ENCODE measurements around the gene NT5C.
A peak's percentile ranks its signal among the peaks of the same experiment; 100 is the strongest.

The NT5C gene

DNA sequence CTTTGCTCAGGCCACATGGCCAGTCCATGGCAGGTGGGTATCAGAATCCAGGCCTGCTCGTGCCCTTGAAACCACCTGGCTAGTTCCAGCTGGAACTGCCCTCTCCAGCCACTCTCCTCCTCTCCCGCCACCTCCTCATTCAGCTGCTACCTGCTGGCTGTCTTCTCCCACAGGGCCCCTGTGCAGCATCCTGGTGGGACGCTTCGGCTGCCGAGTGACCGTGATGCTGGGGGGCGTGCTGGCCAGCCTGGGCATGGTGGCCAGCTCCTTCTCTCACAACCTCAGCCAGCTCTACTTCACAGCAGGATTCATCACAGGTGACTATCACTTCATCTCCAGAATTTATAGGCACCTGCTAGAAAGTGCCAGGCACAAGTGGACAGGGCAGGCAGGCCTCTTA, 33.7 kb downstream of the NT5C start:
- H3K4me3 ChIP-seq (ENCODE audit: low read length) = no peak overlapping the region
- H3K9me3 ChIP-seq (ENCODE audit: control insufficient read depth, low read depth, low read length) = no peaks in the 10 kb centered on the region
- H3K9ac ChIP-seq (ENCODE audit: low read length) = no peak overlapping the region
- H3K27me3 ChIP-seq (ENCODE audit: control insufficient read depth, insufficient read depth, low read length) = no peaks in the 10 kb centered on the region
- H3K4me1 ChIP-seq (ENCODE audit: control insufficient read depth, low read depth, low read length) = no peaks in the 10 kb centered on the region
- no peak overlapping the region for H3K27ac ChIP-seq (ENCODE audit: low read length)
- peaks cover 7% of the 10 kb centered on the region for H3K36me3 ChIP-seq (ENCODE audit: control insufficient read depth, low read depth, low read length)

- Histone ChIP-seq H3K4me3 (ENCODE audit: low read length) (no peak overlapping the region), H3K27me3 (ENCODE audit: control insufficient read depth, insufficient read depth, low read length) (no peaks in the 10 kb centered on the region), H3K9me3 (ENCODE audit: control insufficient read depth, low read depth, low read length) (no peaks in the 10 kb centered on the region), H3K27ac (ENCODE audit: low read length) (no peak overlapping the region), H3K36me3 (ENCODE audit: control insufficient read depth, low read depth, low read length) (peaks cover 7% of the 10 kb centered on the region), H3K9ac (ENCODE audit: low read length) (no peak overlapping the region), H3K4me1 (ENCODE audit: control insufficient read depth, low read depth, low read length) (no peaks in the 10 kb centered on the region)
Measured at GRCh38 chr17:75096082-75096625, 35.4 kb downstream of the NT5C start.

DNA sequence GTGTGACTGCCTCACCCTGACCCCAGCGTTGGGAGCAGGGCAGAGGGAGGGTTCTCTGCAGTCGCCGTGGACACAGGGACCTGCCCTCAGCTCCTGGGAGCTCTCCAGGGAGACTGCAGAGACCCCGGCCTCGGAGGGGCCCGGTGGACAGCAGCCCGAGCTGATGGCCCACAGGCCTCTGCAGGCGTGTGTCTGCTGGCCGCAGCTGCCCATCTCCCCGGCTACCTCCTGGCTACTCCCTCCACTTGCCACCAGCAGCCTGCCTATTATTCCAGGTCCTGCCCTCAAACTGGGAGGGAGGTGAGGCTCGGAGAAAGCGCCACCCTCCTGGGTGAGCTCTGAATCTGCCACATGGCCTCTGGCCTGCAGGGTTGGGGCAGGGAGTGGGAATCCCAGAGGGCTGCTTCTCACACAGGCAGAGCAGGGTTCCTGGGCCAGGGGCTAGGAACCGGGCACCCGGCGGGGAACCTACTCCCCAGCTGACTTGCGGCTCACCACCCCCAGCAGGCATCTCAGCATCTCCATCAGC, 36.6 kb downstream of the NT5C start:
- no peak overlapping the region for H3K9ac ChIP-seq (ENCODE audit: low read length)
- no peaks in the 10 kb centered on the region for H3K27me3 ChIP-seq (ENCODE audit: control insufficient read depth, insufficient read depth, low read length)
- peaks cover 3% of the 10 kb centered on the region for H3K4me1 ChIP-seq (ENCODE audit: control insufficient read depth, low read depth, low read length)
- H3K27ac ChIP-seq (ENCODE audit: low read length) = no peak overlapping the region
- no peak overlapping the region for H3K4me3 ChIP-seq (ENCODE audit: low read length)
- peaks cover under 1% of the 10 kb centered on the region for H3K36me3 ChIP-seq (ENCODE audit: control insufficient read depth, low read depth, low read length)
- no peaks in the 10 kb centered on the region for H3K9me3 ChIP-seq (ENCODE audit: control insufficient read depth, low read depth, low read length)

DNA sequence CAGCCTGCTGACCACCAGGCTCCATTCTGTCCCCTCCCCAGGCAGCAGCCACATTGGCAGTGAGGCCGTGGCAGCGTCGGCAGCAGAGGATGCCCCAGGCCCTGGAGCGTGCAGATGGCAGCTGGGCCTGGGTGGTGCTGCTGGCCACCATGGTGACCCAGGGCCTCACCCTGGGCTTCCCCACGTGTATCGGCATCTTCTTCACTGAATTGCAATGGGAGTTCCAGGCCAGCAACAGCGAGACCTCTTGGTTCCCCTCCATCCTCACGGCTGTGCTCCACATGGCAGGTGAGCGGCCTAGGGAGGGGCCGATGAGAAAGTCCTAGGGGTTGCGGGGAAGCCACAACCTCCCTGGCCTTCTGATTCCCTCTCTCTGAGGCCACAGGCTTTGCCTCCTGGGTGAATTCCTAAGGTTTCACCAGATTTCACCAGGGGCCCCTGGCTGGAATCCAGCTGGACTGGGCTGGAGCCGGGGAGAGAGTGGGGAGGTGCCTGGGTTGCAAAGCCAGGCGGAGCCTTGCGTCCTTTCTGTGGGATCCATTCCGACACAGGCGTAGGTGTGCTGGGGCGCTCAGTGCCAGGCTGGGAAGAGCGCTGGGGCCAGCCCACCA, 37.9 kb downstream of the NT5C start:
- H3K9me3 ChIP-seq (ENCODE audit: control insufficient read depth, low read depth, low read length) = no peaks in the 10 kb centered on the region
- no peaks in the 10 kb centered on the region for H3K36me3 ChIP-seq (ENCODE audit: control insufficient read depth, low read depth, low read length)
- no peak overlapping the region for H3K4me3 ChIP-seq (ENCODE audit: low read length)
- no peak overlapping the region for H3K27ac ChIP-seq (ENCODE audit: low read length)
- H3K27me3 ChIP-seq (ENCODE audit: control insufficient read depth, insufficient read depth, low read length) = no peaks in the 10 kb centered on the region
- no peak overlapping the region for H3K9ac ChIP-seq (ENCODE audit: low read length)
- H3K4me1 ChIP-seq (ENCODE audit: control insufficient read depth, low read depth, low read length) = peaks cover 8% of the 10 kb centered on the region

DNA sequence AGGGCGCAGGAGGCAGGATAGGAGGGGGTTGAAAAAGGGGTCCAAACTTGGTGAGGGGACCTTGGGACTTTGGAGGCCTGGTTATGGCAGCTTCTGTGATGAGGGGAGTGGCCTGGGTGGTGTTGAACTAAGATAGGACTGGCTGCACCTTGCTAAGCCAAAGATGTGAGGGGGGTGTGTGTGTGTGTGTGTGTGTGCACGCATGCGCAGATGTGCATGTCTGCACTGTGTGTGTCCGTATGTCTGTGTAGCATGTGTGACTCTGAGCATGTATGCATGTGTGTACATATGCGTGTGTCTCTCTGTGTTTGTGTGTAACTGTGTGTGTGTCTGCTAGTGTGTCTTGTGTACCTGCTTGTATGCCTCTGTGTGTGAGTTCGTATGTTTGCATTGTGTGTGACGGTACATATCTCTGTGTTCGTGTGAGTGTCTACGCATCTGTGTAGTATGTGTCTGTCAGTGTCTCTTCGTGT, 39.7 kb downstream of the NT5C start:
- H3K27ac ChIP-seq (ENCODE audit: low read length) = no peak overlapping the region
- H3K36me3 ChIP-seq (ENCODE audit: control insufficient read depth, low read depth, low read length) = no peaks in the 10 kb centered on the region
- H3K4me1 ChIP-seq (ENCODE audit: control insufficient read depth, low read depth, low read length) = peaks cover 12% of the 10 kb centered on the region
- no peaks in the 10 kb centered on the region for H3K27me3 ChIP-seq (ENCODE audit: control insufficient read depth, insufficient read depth, low read length)
- no peak overlapping the region for H3K9ac ChIP-seq (ENCODE audit: low read length)
- no peaks in the 10 kb centered on the region for H3K9me3 ChIP-seq (ENCODE audit: control insufficient read depth, low read depth, low read length)
- H3K4me3 ChIP-seq (ENCODE audit: low read length) = no peak overlapping the region

DNA sequence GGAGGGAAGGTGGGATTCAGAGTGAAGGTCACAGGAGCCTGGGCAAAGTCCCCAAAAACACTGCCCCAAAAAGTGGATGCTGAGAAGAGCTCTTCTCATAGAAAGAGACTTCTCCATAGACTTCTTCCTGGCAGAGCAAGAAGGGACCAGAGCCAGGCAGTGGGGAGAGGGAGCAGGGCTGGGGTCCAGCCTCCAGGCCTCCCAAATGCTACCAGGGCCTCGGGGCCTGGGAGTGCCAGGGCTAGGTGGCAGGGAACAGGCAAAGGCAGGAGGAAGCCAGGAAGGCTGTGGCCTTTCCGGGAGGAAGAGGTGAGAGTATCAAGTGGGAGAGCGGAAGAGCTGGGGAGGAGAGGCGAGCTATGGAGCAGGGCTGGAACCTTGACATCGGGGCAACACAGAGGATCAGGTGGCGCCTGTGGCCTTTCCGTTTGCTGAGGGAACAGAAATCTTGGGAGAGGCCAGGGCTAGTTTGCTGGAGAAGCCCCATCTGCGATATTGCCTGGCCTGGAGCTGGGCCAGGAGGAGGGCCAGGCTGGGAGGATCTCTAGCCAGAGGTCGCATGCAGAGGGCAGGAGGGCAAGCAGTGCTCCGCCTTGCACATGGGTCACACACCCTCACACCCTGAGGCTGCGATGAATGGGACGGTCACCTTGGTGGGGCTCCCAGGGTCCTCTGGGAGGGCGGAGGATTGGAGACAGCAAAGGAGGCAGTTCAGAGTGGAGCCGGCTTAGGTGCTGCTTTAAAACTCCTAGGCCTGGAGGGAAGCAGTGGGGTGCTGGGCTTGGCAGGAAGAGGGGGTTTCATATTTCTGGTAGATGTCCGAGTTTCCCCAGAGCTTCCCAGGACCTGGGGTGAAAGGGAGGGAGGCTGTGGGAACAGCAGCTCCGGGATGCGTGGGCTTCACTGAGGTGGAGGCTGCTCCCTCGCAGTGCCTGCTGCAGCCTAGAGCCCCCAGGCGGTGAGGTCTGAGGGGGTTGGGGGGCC, 40.4 kb downstream of the NT5C start:
- H3K36me3 ChIP-seq (ENCODE audit: control insufficient read depth, low read depth, low read length) = no peaks in the 10 kb centered on the region
- no peak overlapping the region for H3K27ac ChIP-seq (ENCODE audit: low read length)
- H3K4me1 ChIP-seq (ENCODE audit: control insufficient read depth, low read depth, low read length) = peaks cover 12% of the 10 kb centered on the region
- no peaks in the 10 kb centered on the region for H3K27me3 ChIP-seq (ENCODE audit: control insufficient read depth, insufficient read depth, low read length)
- H3K9ac ChIP-seq (ENCODE audit: low read length) = no peak overlapping the region
- no peaks in the 10 kb centered on the region for H3K9me3 ChIP-seq (ENCODE audit: control insufficient read depth, low read depth, low read length)
- H3K4me3 ChIP-seq (ENCODE audit: low read length) = no peak overlapping the region

GRCh38 chr17:75088465-75089417, 42.8 kb downstream of the NT5C start:
- Histone ChIP-seq H3K36me3 (ENCODE audit: control insufficient read depth, low read depth, low read length) (no peaks in the 10 kb centered on the region), H3K4me1 (ENCODE audit: control insufficient read depth, low read depth, low read length) (peaks cover 12% of the 10 kb centered on the region), H3K27me3 (ENCODE audit: control insufficient read depth, insufficient read depth, low read length) (no peaks in the 10 kb centered on the region), H3K9me3 (ENCODE audit: control insufficient read depth, low read depth, low read length) (no peaks in the 10 kb centered on the region), H3K27ac (ENCODE audit: low read length) (peak overlapping the region; percentile 24), H3K4me3 (ENCODE audit: low read length) (peak overlapping the region; percentile 72), H3K9ac (ENCODE audit: low read length) (peak overlapping the region; percentile 70)

GRCh38 chr17:75087558-75088453, 43.7 kb downstream of the NT5C start, which contains the start of gene SLC16A5:
Gene SLC16A5, plus strand, starts transcription at chr17:75087954. Its CDS starts 5,683 bp downstream, at chr17:75093637.
- Histone ChIP-seq H3K4me3 (ENCODE audit: low read length) (peak within 1 kb of the TSS; percentile 72), H3K27me3 (ENCODE audit: control insufficient read depth, insufficient read depth, low read length) (no peaks in the 10 kb centered on the region), H3K9ac (ENCODE audit: low read length) (peak within 1 kb of the TSS; percentile 70), H3K9me3 (ENCODE audit: control insufficient read depth, low read depth, low read length) (no peaks in the 10 kb centered on the region), H3K4me1 (ENCODE audit: control insufficient read depth, low read depth, low read length) (peaks cover 12% of the 10 kb centered on the region), H3K36me3 (ENCODE audit: control insufficient read depth, low read depth, low read length) (no peaks in the 10 kb centered on the region), H3K27ac (ENCODE audit: low read length) (peak within 1 kb of the TSS; percentile 87)

DNA sequence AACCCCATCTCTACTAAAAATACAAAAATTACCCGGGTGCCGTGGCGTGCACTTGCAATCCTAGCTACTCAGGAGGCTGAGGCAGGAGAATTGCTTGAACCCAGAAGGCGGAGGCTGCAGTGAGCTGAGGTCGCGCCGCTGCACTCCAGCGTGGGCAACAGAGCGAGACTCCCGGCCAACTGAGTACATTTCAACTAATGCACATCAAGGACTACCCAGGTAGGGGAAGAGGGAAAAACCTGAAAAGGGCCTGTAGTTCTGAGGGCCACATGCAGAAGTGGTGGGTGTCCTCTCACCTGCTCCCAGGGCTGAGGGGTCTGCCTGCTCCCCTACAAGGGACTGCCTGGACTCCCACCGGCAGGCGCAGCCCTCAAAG, 44.4 kb downstream of the NT5C start:
- Histone ChIP-seq H3K27me3 (ENCODE audit: control insufficient read depth, insufficient read depth, low read length) (no peaks in the 10 kb centered on the region), H3K36me3 (ENCODE audit: control insufficient read depth, low read depth, low read length) (no peaks in the 10 kb centered on the region), H3K9me3 (ENCODE audit: control insufficient read depth, low read depth, low read length) (no peaks in the 10 kb centered on the region), H3K9ac (ENCODE audit: low read length) (peak overlapping the region; percentile 65), H3K27ac (ENCODE audit: low read length) (peak overlapping the region; percentile 87), H3K4me3 (ENCODE audit: low read length) (peak overlapping the region; percentile 72), H3K4me1 (ENCODE audit: control insufficient read depth, low read depth, low read length) (peaks cover 12% of the 10 kb centered on the region)
